B cell (primary cell): ENCODE measurements around the gene RHCG. TPM values are rescaled to one million over a fixed set of nuclear protein-coding genes. Genes with fewer than 3 reads are reported as not detected.

ENCODE experiments used
- ATAC-seq: fragments of 200-7000 bp; cut with Tn5 transposase; one replicate; pipeline ENCODE4 v1.10.0; 2021; ENCODE audit warnings: low read depth, mild to moderate bottlenecking, moderate number of reproducible peaks, moderate library complexity
- CTCF ChIA-PET: fragments of 350-600 bp; sonication (Branson Sonifier 250); formaldehyde crosslinking; loops from one replicate; lab custom pipeline; 2021; ENCODE audit warnings: antibody characterized with exemption, inconsistent platforms; lab: Charles Lee
- POLR2A ChIA-PET: fragments of 350-600 bp; sonication (Branson Sonifier 250); formaldehyde crosslinking; loops from one replicate; lab custom pipeline; 2021; ENCODE audit warnings: antibody characterized with exemption; lab: Charles Lee
- DNase-seq: peaks from one replicate; pipeline ENCODE4 v3.0.0; 2013
- H2AFZ ChIP-seq: 2 replicates; pipeline ENCODE4 v1.6.1; 2012; ENCODE audit warnings: mild to moderate bottlenecking, low read depth, low read length; ENCODE audit not compliant: insufficient read depth, poor library complexity, severe bottlenecking
- H3K27ac ChIP-seq, 2 donors: 1 replicate in 1 of 2; 2 replicates in 1 of 2; pipeline ENCODE4 v1.5.1; 2012 to 2013; ENCODE audit warnings: low read length in 2 of 2, mild to moderate bottlenecking in 2 of 2, moderate library complexity in 1 of 2
- H3K27me3 ChIP-seq, 4 experiments: fragments of 200-600 bp in 1 of 4; sonication (generic) in 1 of 4; replicated peaks in 1 of 4; 1 replicate in 2 of 4; 2 replicates in 2 of 4; pipeline versions ENCODE4 v1.6.1 to v1.7.0; 2013 to 2016; ENCODE audit warnings: low read length in 3 of 4, mild to moderate bottlenecking in 2 of 4, mixed read lengths in 1 of 4, moderate library complexity in 1 of 4; ENCODE audit not compliant: insufficient read depth in 4 of 4, control insufficient read depth in 3 of 4; ENCODE audit errors: control extremely low read depth in 1 of 4
- H3K36me3 ChIP-seq, 2 experiments: replicated peaks in 1 of 2; 1 replicate in 1 of 2; 2 replicates in 1 of 2; pipeline versions ENCODE4 v1.6.1 to v1.7.1; 2013; ENCODE audit warnings: low read length in 1 of 2; ENCODE audit not compliant: insufficient read depth in 2 of 2, control insufficient read depth in 1 of 2; ENCODE audit errors: control extremely low read depth in 1 of 2, extremely low read depth in 1 of 2
- H3K4me1 ChIP-seq, 2 donors: fragments of 200-600 bp in 1 of 2; sonication (generic) in 1 of 2; 1 replicate in 1 of 2; 2 replicates in 1 of 2; pipeline versions ENCODE4 v1.5.1 to v1.6.1; 2013 to 2017; ENCODE audit warnings: low read length in 2 of 2; ENCODE audit not compliant: control insufficient read depth in 2 of 2, insufficient read depth in 2 of 2
- H3K4me2 ChIP-seq: replicated peaks from 2 replicates; pipeline ENCODE3; 2012; ENCODE audit warnings: mild to moderate bottlenecking, low read depth, low read length; ENCODE audit not compliant: poor library complexity, severe bottlenecking
- H3K4me3 ChIP-seq, 5 experiments: fragments of 200-600 bp in 1 of 5; sonication (generic) in 1 of 5; 1 replicate in 3 of 5; 2 replicates in 2 of 5; pipeline versions ENCODE4 v1.5.1 to v1.7.0; 2011 to 2016; ENCODE audit warnings: low read length in 4 of 5, mild to moderate bottlenecking in 4 of 5, low read depth in 2 of 5, control low read depth in 1 of 5, moderate library complexity in 1 of 5; ENCODE audit not compliant: insufficient read depth in 1 of 5; ENCODE audit errors: control extremely low read depth in 1 of 5, extremely low read depth in 1 of 5
- H3K79me2 ChIP-seq: fragments of 200-600 bp; sonication (generic); one replicate; pipeline ENCODE4 v1.6.0; 2016; ENCODE audit warnings: low read length; ENCODE audit not compliant: control insufficient read depth, insufficient read depth
- H3K9ac ChIP-seq: fragments of 200-600 bp; sonication (generic); 2 replicates; pipeline ENCODE4 v1.6.1; 2017; ENCODE audit warnings: mild to moderate bottlenecking, low read length, moderate library complexity
- H3K9me3 ChIP-seq, 3 donors: one replicate each; pipeline versions ENCODE4 v1.6.1 to v1.7.1; 2013; ENCODE audit warnings: low read length in 2 of 3; ENCODE audit not compliant: control insufficient read depth in 2 of 3, insufficient read depth in 1 of 3; ENCODE audit errors: control extremely low read depth in 1 of 3
- H4K20me1 ChIP-seq: 2 replicates; pipeline ENCODE4 v1.6.0; 2012; ENCODE audit warnings: mild to moderate bottlenecking, low read length; ENCODE audit not compliant: insufficient read depth, control insufficient read depth, poor library complexity, severe bottlenecking
- H3K27ac Mint-ChIP-seq: one replicate; pipeline ENCODE4 v1.8.0; 2021; ENCODE audit warnings: mixed read lengths
- H3K27me3 Mint-ChIP-seq: one replicate; pipeline ENCODE4 v1.8.0; 2021; ENCODE audit warnings: mixed read lengths
- H3K4me1 Mint-ChIP-seq: one replicate; pipeline ENCODE4 v1.8.0; 2021; ENCODE audit warnings: mixed read lengths
- H3K4me3 Mint-ChIP-seq: one replicate; pipeline ENCODE4 v1.8.0; 2021; ENCODE audit warnings: mixed read lengths
- H3K9me3 Mint-ChIP-seq: one replicate; pipeline ENCODE4 v1.8.0; 2022; ENCODE audit warnings: mixed read lengths; ENCODE audit not compliant: insufficient read depth
- EZH2 ChIP-seq: IDR thresholded peaks from 2 replicates; pipeline ENCODE4 v1.6.1; 2012; ENCODE audit warnings: borderline replicate concordance, low read depth, mild to moderate bottlenecking, moderate library complexity, low read length; ENCODE audit not compliant: insufficient read depth, poor library complexity, severe bottlenecking
- WGBS: methylation state at CpG from one replicate; pipeline ENCODE4 v1.1.5; 2013; ENCODE audit warnings: missing lambda C conversion rate; ENCODE audit not compliant: insufficient coverage; 5-methylcytosine and 5-hydroxymethylcytosine counted together
- intact Hi-C: fragments of 100-400 bp; cut with micrococcal nuclease; formaldehyde crosslinking; loops from one replicate; pipeline ENCODE4 v1.10.0; 2022
- polyA plus RNA-seq: library from polyadenylated mRNA; depleted of rRNA; stranded (reverse); fragments of >200 nt; gene quantifications from 2 replicates; pipeline ENCODE4 v1.2.3, GENCODE V29; 2012
- total RNA-seq, 2 donors: library from RNA; stranded (reverse); fragments of 120-200 nt in 1 of 2; gene quantifications; 1 replicate in 1 of 2; 2 replicates in 1 of 2; pipeline versions ENCODE4 v1.2.3 to v1.2.4, GENCODE V29; 2013 to 2022
- TF ChIP-seq, protein P1 (sequence below): fragments of 200-600 bp; IDR thresholded peaks from one replicate; pipeline ENCODE4 v1.8.0; 2022; ENCODE audit warnings: antibody characterized with exemption, mild to moderate bottlenecking

RHCG gene
- total and polyA plus RNA-seq, 2 donors (not counting 1 experiment from before 2014, with no cell fraction given): not detected

DNA sequence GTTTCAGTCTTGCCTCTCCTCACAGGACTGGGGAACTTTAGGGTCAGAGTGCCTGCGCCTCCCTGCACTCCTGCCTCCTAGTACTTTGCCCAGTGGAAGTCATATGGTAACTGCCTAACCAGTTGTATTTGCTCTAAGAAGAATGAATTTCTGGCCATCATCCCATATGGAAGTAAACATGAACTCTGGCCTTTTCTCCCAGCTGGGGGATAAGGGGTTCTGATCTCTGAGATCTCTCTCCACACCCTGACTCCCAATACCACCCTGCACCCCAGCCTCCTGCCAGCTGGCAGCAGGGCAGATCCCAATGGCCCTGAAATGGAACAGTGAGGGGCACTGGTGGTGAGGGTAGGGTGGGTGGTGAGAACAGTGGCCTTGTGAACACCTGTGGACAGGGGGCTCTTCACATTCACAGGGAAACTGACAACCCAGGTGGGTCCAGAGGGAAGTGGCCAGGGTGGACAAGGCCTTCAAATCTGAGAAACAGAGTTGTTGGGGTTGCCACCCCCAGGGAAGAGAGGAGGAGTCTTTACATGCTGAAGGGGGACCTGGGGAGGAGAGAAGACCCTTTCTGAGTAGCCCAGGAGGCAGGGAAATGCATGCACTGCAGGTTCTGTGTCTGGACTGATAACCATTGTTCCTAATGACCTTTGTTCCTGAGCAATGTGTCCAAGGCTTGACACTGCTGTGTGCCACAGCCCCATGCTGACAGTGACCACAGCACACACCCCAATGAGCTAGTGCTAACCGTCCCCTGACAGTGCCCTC lies 36.9 kb downstream of the RHCG start:
- Histone ChIP-seq H2AFZ (no peak overlapping the region), H3K27ac (no peak overlapping the region), H3K27me3 (peaks cover 0 to 23% (median 2%) of the 10 kb centered on the region in 4 experiments), H3K36me3 (no peaks in the 10 kb centered on the region), H3K4me3 (no peak overlapping the region), H3K9ac (no peak overlapping the region), H3K4me1 (no peaks in the 10 kb centered on the region), H3K79me2 (no peaks in the 10 kb centered on the region), H3K9me3 (peaks cover 1 to 14% (median 7%) of the 10 kb centered on the region in 3 donors), H3K4me2 (no peak overlapping the region), H4K20me1 (no peaks in the 10 kb centered on the region)
- ATAC-seq (no peak), DNase-seq (no peak)
- no peak overlapping the region for H3K27ac Mint-ChIP-seq
- POLR2A ChIA-PET: no interaction called here
- intact Hi-C loops: no loop called here
- peaks cover 2% of the 10 kb centered on the region for H3K9me3 Mint-ChIP-seq
- no CpG with 5 or more reads among the region's 2 CpGs for WGBS
- CTCF ChIA-PET: no interaction called here
- H3K4me3 Mint-ChIP-seq: no peak overlapping the region
- peaks cover 23% of the 10 kb centered on the region for H3K27me3 Mint-ChIP-seq
- H3K4me1 Mint-ChIP-seq: no peaks in the 10 kb centered on the region
- TF ChIP-seq, protein P1, sequence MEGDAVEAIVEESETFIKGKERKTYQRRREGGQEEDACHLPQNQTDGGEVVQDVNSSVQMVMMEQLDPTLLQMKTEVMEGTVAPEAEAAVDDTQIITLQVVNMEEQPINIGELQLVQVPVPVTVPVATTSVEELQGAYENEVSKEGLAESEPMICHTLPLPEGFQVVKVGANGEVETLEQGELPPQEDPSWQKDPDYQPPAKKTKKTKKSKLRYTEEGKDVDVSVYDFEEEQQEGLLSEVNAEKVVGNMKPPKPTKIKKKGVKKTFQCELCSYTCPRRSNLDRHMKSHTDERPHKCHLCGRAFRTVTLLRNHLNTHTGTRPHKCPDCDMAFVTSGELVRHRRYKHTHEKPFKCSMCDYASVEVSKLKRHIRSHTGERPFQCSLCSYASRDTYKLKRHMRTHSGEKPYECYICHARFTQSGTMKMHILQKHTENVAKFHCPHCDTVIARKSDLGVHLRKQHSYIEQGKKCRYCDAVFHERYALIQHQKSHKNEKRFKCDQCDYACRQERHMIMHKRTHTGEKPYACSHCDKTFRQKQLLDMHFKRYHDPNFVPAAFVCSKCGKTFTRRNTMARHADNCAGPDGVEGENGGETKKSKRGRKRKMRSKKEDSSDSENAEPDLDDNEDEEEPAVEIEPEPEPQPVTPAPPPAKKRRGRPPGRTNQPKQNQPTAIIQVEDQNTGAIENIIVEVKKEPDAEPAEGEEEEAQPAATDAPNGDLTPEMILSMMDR: no peak
- no peak for TF ChIP-seq EZH2

DNA sequence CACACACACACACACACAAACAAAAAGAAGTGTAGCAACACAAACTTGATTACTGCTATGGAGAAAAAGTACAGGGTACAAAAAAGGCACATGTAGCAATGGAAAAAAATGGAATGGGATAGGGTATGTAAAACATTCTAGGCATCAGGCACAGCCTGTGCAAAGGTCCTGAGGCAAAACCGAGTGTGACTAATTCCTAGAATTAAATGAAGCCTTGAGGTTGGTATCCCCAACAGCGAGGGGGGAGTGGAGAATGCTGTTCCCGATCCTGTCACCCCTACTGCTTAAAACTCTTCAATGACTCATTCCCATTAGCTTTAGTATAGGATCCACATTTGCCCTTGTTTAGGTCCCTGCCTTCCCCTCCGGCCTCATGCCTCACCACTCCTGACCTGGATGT lies 37.9 kb downstream of the RHCG start:
- no peak overlapping the region for H3K9ac ChIP-seq
- Mint-ChIP-seq H3K4me3 (no peak overlapping the region), H3K27me3 (peaks cover 19% of the 10 kb centered on the region), H3K27ac (no peak overlapping the region), H3K9me3 (peaks cover 2% of the 10 kb centered on the region), H3K4me1 (no peaks in the 10 kb centered on the region)
- ATAC-seq (no peak), DNase-seq (no peak)
- intact Hi-C loops: no loop called here
- no peak overlapping the region for H3K4me2 ChIP-seq
- ChIA-PET CTCF (no interaction called here), POLR2A (no interaction called here)
- no peak for TF ChIP-seq EZH2
- TF ChIP-seq, protein P1: no peak
- H3K9me3 ChIP-seq: peaks cover 1 to 14% (median 7%) of the 10 kb centered on the region in 3 donors
- H3K4me1 ChIP-seq: no peaks in the 10 kb centered on the region
- H3K4me3 ChIP-seq: no peak overlapping the region
- H3K27ac ChIP-seq: no peak overlapping the region
- WGBS: 73% methylated on average over 2 of the region's 4 CpGs
- H3K36me3 ChIP-seq: no peaks in the 10 kb centered on the region
- peaks cover 0 to 23% (median 2%) of the 10 kb centered on the region in 4 experiments for H3K27me3 ChIP-seq
- H4K20me1 ChIP-seq: no peaks in the 10 kb centered on the region
- H3K79me2 ChIP-seq: no peaks in the 10 kb centered on the region
- H2AFZ ChIP-seq: no peak overlapping the region
